Thoracic aorta (tissue), 2 donors: ENCODE data around the gene NT5DC4. TPM values are rescaled to one million over a fixed set of nuclear protein-coding genes. Genes with fewer than 3 reads are reported as not detected.

Source experiments
- ATAC-seq: fragments of 150-250 bp; one replicate; pipeline ENCODE4 v1.8.0; 2017; ENCODE audit warnings: low read depth; ENCODE audit not compliant: insufficient number of reproducible peaks, low FRiP score
- DNase-seq: peaks from one replicate; pipeline ENCODE4 v3.0.0-alpha.2; 2020; ENCODE audit warnings: low spot score
- H3K27ac ChIP-seq, 2 donors: fragments of 200-600 bp; sonication (generic); 1 replicate in 1 of 2; 2 replicates in 1 of 2; pipeline ENCODE4 v1.5.1; 2016; ENCODE audit warnings: mild to moderate bottlenecking in 2 of 2, moderate library complexity in 2 of 2
- H3K27me3 ChIP-seq: fragments of 200-600 bp; sonication (generic); replicated peaks from 2 replicates; pipeline ENCODE4 v1.6.0; 2016; ENCODE audit warnings: mild to moderate bottlenecking; ENCODE audit not compliant: insufficient read depth
- H3K36me3 ChIP-seq: fragments of 200-600 bp; sonication (generic); one replicate; pipeline ENCODE4 v1.5.1; 2016
- H3K4me1 ChIP-seq, 2 donors: fragments of 200-600 bp; sonication (generic); 1 replicate in 1 of 2; 2 replicates in 1 of 2; pipeline versions ENCODE4 v1.5.1 to v1.6.0; 2016; ENCODE audit warnings: low read depth in 2 of 2, mild to moderate bottlenecking in 1 of 2; ENCODE audit not compliant: control insufficient read depth in 1 of 2
- H3K4me3 ChIP-seq: fragments of 200-600 bp; sonication (generic); 2 replicates; pipeline ENCODE4 v1.5.1; 2016; ENCODE audit warnings: mild to moderate bottlenecking
- H3K9me3 ChIP-seq: fragments of 200-600 bp; sonication (generic); 2 replicates; pipeline ENCODE4 v1.5.1; 2016
- total RNA-seq, 2 donors: library from RNA; depleted of rRNA; stranded (reverse); fragments of >200 nt; gene quantifications; one replicate each; pipeline versions ENCODE4 v1.1.0 to v1.2.3, GENCODE V29; 2016
- TF ChIP-seq, protein P1 (sequence below): fragments of 200-600 bp; sonication (generic); IDR thresholded peaks from one replicate; pipeline ENCODE4 v1.5.1; 2019; ENCODE audit warnings: antibody characterized with exemption

The NT5DC4 gene
- total RNA-seq, 2 donors from 2014 or later, result not detected

- no peaks in the 10 kb centered on the region for H3K9me3 ChIP-seq
- no peaks in the 10 kb centered on the region for H3K27me3 ChIP-seq
- no peak overlapping the region for H3K4me3 ChIP-seq
- no peaks in the 10 kb centered on the region for H3K36me3 ChIP-seq
- H3K4me1 ChIP-seq, result no peaks in the 10 kb centered on the region
- TF ChIP-seq, protein P1, sequence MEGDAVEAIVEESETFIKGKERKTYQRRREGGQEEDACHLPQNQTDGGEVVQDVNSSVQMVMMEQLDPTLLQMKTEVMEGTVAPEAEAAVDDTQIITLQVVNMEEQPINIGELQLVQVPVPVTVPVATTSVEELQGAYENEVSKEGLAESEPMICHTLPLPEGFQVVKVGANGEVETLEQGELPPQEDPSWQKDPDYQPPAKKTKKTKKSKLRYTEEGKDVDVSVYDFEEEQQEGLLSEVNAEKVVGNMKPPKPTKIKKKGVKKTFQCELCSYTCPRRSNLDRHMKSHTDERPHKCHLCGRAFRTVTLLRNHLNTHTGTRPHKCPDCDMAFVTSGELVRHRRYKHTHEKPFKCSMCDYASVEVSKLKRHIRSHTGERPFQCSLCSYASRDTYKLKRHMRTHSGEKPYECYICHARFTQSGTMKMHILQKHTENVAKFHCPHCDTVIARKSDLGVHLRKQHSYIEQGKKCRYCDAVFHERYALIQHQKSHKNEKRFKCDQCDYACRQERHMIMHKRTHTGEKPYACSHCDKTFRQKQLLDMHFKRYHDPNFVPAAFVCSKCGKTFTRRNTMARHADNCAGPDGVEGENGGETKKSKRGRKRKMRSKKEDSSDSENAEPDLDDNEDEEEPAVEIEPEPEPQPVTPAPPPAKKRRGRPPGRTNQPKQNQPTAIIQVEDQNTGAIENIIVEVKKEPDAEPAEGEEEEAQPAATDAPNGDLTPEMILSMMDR, result no peak
- no peak for ATAC-seq
- DNase-seq, result no peak
- H3K27ac ChIP-seq, result no peak overlapping the region
Observed at GRCh38 chr2:112779598-112779997, 58.8 kb downstream of the NT5DC4 start.

GRCh38 chr2:112782234-112782799 lies 61.5 kb downstream of the NT5DC4 start:
- Histone ChIP-seq H3K4me3 (no peak overlapping the region), H3K27ac (no peak overlapping the region), H3K36me3 (no peaks in the 10 kb centered on the region), H3K27me3 (no peaks in the 10 kb centered on the region), H3K9me3 (no peaks in the 10 kb centered on the region), H3K4me1 (no peaks in the 10 kb centered on the region)
- no peak for ATAC-seq
- TF ChIP-seq, protein P1, result no peak
- no peak for DNase-seq

DNA sequence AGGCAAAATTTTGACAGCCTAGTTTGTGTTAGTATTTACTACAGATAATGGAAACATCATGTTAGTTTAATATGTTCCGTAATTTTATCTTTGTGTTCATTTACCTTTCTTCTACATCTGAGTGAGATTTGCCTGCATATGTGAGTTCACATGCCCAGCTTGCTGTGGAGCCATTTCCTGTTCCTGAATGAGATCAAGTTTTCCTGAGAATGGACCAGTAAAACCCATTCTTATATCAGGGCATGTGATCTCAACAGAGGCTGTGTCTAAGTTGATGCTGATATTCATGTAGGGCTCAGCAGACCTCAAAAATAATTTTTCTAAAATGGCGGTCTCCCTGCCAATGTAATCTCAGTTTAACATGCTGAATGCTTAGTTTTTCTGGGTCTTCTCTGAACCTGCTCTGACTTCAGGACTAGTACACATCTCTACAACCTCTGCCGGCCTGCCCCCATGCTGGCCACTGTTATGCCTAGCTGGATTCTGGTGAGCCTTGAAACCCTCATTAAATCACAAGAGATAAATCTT lies 62.4 kb downstream of the NT5DC4 start:
- Histone ChIP-seq H3K4me1 (no peaks in the 10 kb centered on the region), H3K27ac (no peak overlapping the region), H3K9me3 (no peaks in the 10 kb centered on the region), H3K36me3 (no peaks in the 10 kb centered on the region), H3K4me3 (no peak overlapping the region), H3K27me3 (no peaks in the 10 kb centered on the region)
- TF ChIP-seq, protein P1, result no peak
- ATAC-seq, result no peak
- no peak for DNase-seq

GRCh38 chr2:112784199-112785189 lies 63.7 kb downstream of the NT5DC4 start, which contains the start of gene IL1A:
Gene IL1A, minus strand, starts transcription at chr2:112784493. Its CDS starts 723 bp downstream, at chr2:112783770.
- Histone ChIP-seq H3K9me3 (no peaks in the 10 kb centered on the region), H3K4me1 (no peaks in the 10 kb centered on the region), H3K27ac (no peak within 1 kb of the TSS), H3K36me3 (no peaks in the 10 kb centered on the region), H3K4me3 (no peak within 1 kb of the TSS), H3K27me3 (no peaks in the 10 kb centered on the region)
- ATAC-seq (no peak), DNase-seq (no peak)
- TF ChIP-seq, protein P1, result no peak

GRCh38 chr2:112787294-112787693 lies 66.5 kb downstream of the NT5DC4 start:
- ATAC-seq, result no peak
- Histone ChIP-seq H3K9me3 (no peaks in the 10 kb centered on the region), H3K4me3 (no peak overlapping the region), H3K27ac (no peak overlapping the region), H3K36me3 (no peaks in the 10 kb centered on the region), H3K27me3 (no peaks in the 10 kb centered on the region), H3K4me1 (no peaks in the 10 kb centered on the region)
- TF ChIP-seq, protein P1, result no peak
- no peak for DNase-seq
